Activated CD8-positive, alpha-beta memory T cell treated with anti-CD3 and anti-CD28 coated beads, Interleukin-2, amount 10 ng/mL, durations not matched to agents 7 days and 5 days (primary cell): ENCODE measurements around the gene SHLD1. TPM values are rescaled to one million over a fixed set of nuclear protein-coding genes. Genes with fewer than 3 reads are reported as not detected.
"Not testable (repeated sequence)": the region's sequence is repeated elsewhere in the genome, so short reads cannot be mapped to it uniquely, and the experiment has no call there.

ENCODE experiments used
- ATAC-seq: fragments of 150-1000 bp; cut with Tn5 transposase; one replicate; pipeline ENCODE4 v1.10.0; 2021; ENCODE audit warnings: moderate library complexity
- CTCF ChIA-PET: fragments of 350-600 bp; sonication (Branson Sonifier 250); formaldehyde crosslinking; loops from one replicate; lab custom pipeline; 2021; ENCODE audit warnings: antibody characterized with exemption; lab: Charles Lee
- DNase-seq: peaks from one replicate; pipeline ENCODE4 v3.0.0-alpha.2; 2020
- H3K27ac Mint-ChIP-seq: one replicate; pipeline ENCODE4 v1.8.0; 2021; ENCODE audit warnings: mild to moderate bottlenecking, mixed read lengths
- H3K27me3 Mint-ChIP-seq: one replicate; pipeline ENCODE4 v1.8.0; 2021; ENCODE audit warnings: mixed read lengths
- H3K36me3 Mint-ChIP-seq: one replicate; pipeline ENCODE4 v1.8.0; 2021; ENCODE audit warnings: mild to moderate bottlenecking, mixed read lengths
- H3K4me1 Mint-ChIP-seq: one replicate; pipeline ENCODE4 v1.8.0; 2021; ENCODE audit warnings: mixed read lengths
- H3K4me3 Mint-ChIP-seq: one replicate; pipeline ENCODE4 v1.8.0; 2021; ENCODE audit warnings: mild to moderate bottlenecking, moderate library complexity, mixed read lengths
- H3K9me3 Mint-ChIP-seq: one replicate; pipeline ENCODE4 v1.8.0; 2022; ENCODE audit warnings: low read depth, mixed read lengths
- total RNA-seq, 2 experiments: library from RNA; stranded (reverse); gene quantifications; one replicate each; pipeline ENCODE4 v1.2.3, GENCODE V29; 2021

The SHLD1 gene
- total RNA-seq = 1 to 10 TPM; 8.5 to 9.1 TPM

GRCh38 chr20:5749952-5750779, at the start of gene SHLD1:
SHLD1 (plus strand) TSS chr20:5750401; CDS start chr20:5772866, 22,465 bp downstream.
- peaks cover 12% of the 10 kb centered on the region for H3K4me1 Mint-ChIP-seq
- peaks cover 8% of the 10 kb centered on the region for H3K36me3 Mint-ChIP-seq
- H3K27me3 Mint-ChIP-seq = peaks cover 4% of the 10 kb centered on the region
- no peaks in the 10 kb centered on the region for H3K9me3 Mint-ChIP-seq
- peak within 1 kb of the TSS; percentile 87 for H3K27ac Mint-ChIP-seq
- H3K4me3 Mint-ChIP-seq = peak within 1 kb of the TSS; percentile 84
- DNase-seq = peak; percentile 87
- CTCF ChIA-PET = interaction anchor here (0.9 to 1.8 kb wide), 5 partner anchors 12 to 221 kb away, joined by 3 to 8 read pairs (median 5); no protein-coding TSS in a partner anchor
- peak; percentile 98 for ATAC-seq

GRCh38 chr20:5702339-5702738, 47.9 kb upstream of the SHLD1 start:
- ATAC-seq, H3K4me1 Mint-ChIP-seq, CTCF ChIA-PET, H3K27ac Mint-ChIP-seq, H3K27me3 Mint-ChIP-seq, H3K36me3 Mint-ChIP-seq, H3K9me3 Mint-ChIP-seq, DNase-seq, H3K4me3 Mint-ChIP-seq: not testable (repeated sequence)

GRCh38 chr20:5703681-5704101, 46.5 kb upstream of the SHLD1 start:
- no peak overlapping the region for H3K27ac Mint-ChIP-seq
- no peak overlapping the region for H3K4me3 Mint-ChIP-seq
- H3K27me3 Mint-ChIP-seq = peaks cover 3% of the 10 kb centered on the region
- no peaks in the 10 kb centered on the region for H3K9me3 Mint-ChIP-seq
- ATAC-seq (no peak), DNase-seq (no peak)
- CTCF ChIA-PET = interaction anchor here (0.5 kb wide), 1 partner anchor 20 kb away, joined by 3 read pairs; no protein-coding TSS in a partner anchor
- no peaks in the 10 kb centered on the region for H3K4me1 Mint-ChIP-seq
- no peaks in the 10 kb centered on the region for H3K36me3 Mint-ChIP-seq

- Mint-ChIP-seq H3K27me3 (peaks cover 3% of the 10 kb centered on the region), H3K4me1 (no peaks in the 10 kb centered on the region), H3K36me3 (no peaks in the 10 kb centered on the region), H3K4me3 (no peak overlapping the region), H3K9me3 (no peaks in the 10 kb centered on the region), H3K27ac (no peak overlapping the region)
- DNase-seq (no peak), ATAC-seq (no peak)
- CTCF ChIA-PET = no interaction called here
Observed at GRCh38 chr20:5705827-5706226, 44.4 kb upstream of the SHLD1 start.

GRCh38 chr20:5706797-5707196, 43.4 kb upstream of the SHLD1 start:
- no peaks in the 10 kb centered on the region for H3K4me1 Mint-ChIP-seq
- CTCF ChIA-PET = no interaction called here
- H3K27me3 Mint-ChIP-seq = peaks cover 3% of the 10 kb centered on the region
- no peaks in the 10 kb centered on the region for H3K36me3 Mint-ChIP-seq
- no peak overlapping the region for H3K4me3 Mint-ChIP-seq
- no peak for ATAC-seq
- H3K9me3 Mint-ChIP-seq = no peaks in the 10 kb centered on the region
- no peak overlapping the region for H3K27ac Mint-ChIP-seq
- no peak for DNase-seq

GRCh38 chr20:5710551-5710950, 39.6 kb upstream of the SHLD1 start:
- H3K27ac Mint-ChIP-seq = no peak overlapping the region
- no peaks in the 10 kb centered on the region for H3K36me3 Mint-ChIP-seq
- CTCF ChIA-PET = interaction anchor here (1.0 kb wide), 1 partner anchor 29 kb away, joined by 3 read pairs; no protein-coding TSS in a partner anchor

GRCh38 chr20:5714261-5715041, 35.8 kb upstream of the SHLD1 start:
- ATAC-seq (peak; percentile 90), DNase-seq (peak; percentile 54)
- Mint-ChIP-seq H3K9me3 (peaks cover 2% of the 10 kb centered on the region), H3K36me3 (no peaks in the 10 kb centered on the region), H3K27ac (peak overlapping the region; percentile 31), H3K4me3 (no peak overlapping the region), H3K27me3 (no peaks in the 10 kb centered on the region), H3K4me1 (peaks cover 18% of the 10 kb centered on the region)
- CTCF ChIA-PET = no interaction called here

More at GRCh38 chr20:5710551-5710950, 39.6 kb upstream of the SHLD1 start:
- H3K4me1 Mint-ChIP-seq = peaks cover 16% of the 10 kb centered on the region
- ATAC-seq = no peak
- H3K9me3 Mint-ChIP-seq = peaks cover 2% of the 10 kb centered on the region
- no peak overlapping the region for H3K4me3 Mint-ChIP-seq
- DNase-seq = no peak
- no peaks in the 10 kb centered on the region for H3K27me3 Mint-ChIP-seq

- H3K4me1 Mint-ChIP-seq = peaks cover 25% of the 10 kb centered on the region
- DNase-seq = no peak
Observed at GRCh38 chr20:5715071-5715841, 34.9 kb upstream of the SHLD1 start.

GRCh38 chr20:5716953-5717352, 33.2 kb upstream of the SHLD1 start:
- Mint-ChIP-seq H3K9me3 (peaks cover 2% of the 10 kb centered on the region), H3K4me3 (no peak overlapping the region), H3K27ac (no peak overlapping the region), H3K36me3 (no peaks in the 10 kb centered on the region), H3K27me3 (no peaks in the 10 kb centered on the region), H3K4me1 (peaks cover 31% of the 10 kb centered on the region)
- no peak for DNase-seq
- CTCF ChIA-PET = no interaction called here
- ATAC-seq = no peak

More at GRCh38 chr20:5715071-5715841, 34.9 kb upstream of the SHLD1 start:
- no peaks in the 10 kb centered on the region for H3K27me3 Mint-ChIP-seq
- CTCF ChIA-PET = no interaction called here
- no peak overlapping the region for H3K4me3 Mint-ChIP-seq
- H3K9me3 Mint-ChIP-seq = peaks cover 2% of the 10 kb centered on the region
- no peak for ATAC-seq
- no peak overlapping the region for H3K27ac Mint-ChIP-seq
- H3K36me3 Mint-ChIP-seq = no peaks in the 10 kb centered on the region

GRCh38 chr20:5718896-5719595, 31.2 kb upstream of the SHLD1 start:
- no peaks in the 10 kb centered on the region for H3K27me3 Mint-ChIP-seq
- H3K4me3 Mint-ChIP-seq = no peak overlapping the region
- no peak for ATAC-seq
- H3K27ac Mint-ChIP-seq = no peak overlapping the region
- no peak for DNase-seq
- peaks cover 29% of the 10 kb centered on the region for H3K4me1 Mint-ChIP-seq
- peaks cover 2% of the 10 kb centered on the region for H3K9me3 Mint-ChIP-seq
- CTCF ChIA-PET = no interaction called here
- no peaks in the 10 kb centered on the region for H3K36me3 Mint-ChIP-seq

GRCh38 chr20:5719861-5720403, 30.3 kb upstream of the SHLD1 start:
- Mint-ChIP-seq H3K9me3 (no peaks in the 10 kb centered on the region), H3K4me1 (peaks cover 20% of the 10 kb centered on the region), H3K36me3 (no peaks in the 10 kb centered on the region), H3K27me3 (no peaks in the 10 kb centered on the region), H3K4me3 (no peak overlapping the region), H3K27ac (no peak overlapping the region)
- ATAC-seq (peak; percentile 77), DNase-seq (peak; percentile 49)
- CTCF ChIA-PET = no interaction called here

- Mint-ChIP-seq H3K4me1 (peaks cover 15% of the 10 kb centered on the region), H3K36me3 (no peaks in the 10 kb centered on the region), H3K27ac (no peak overlapping the region), H3K4me3 (no peak overlapping the region), H3K27me3 (no peaks in the 10 kb centered on the region), H3K9me3 (no peaks in the 10 kb centered on the region)
- DNase-seq = no peak
- no peak for ATAC-seq
- CTCF ChIA-PET = no interaction called here
Observed at GRCh38 chr20:5720696-5721095, 29.5 kb upstream of the SHLD1 start.
